Fibroblast of lung (primary cell): Measurements from ENCODE around the gene PDSS2. TPM values are rescaled to one million over a fixed set of nuclear protein-coding genes. Genes with fewer than 3 reads are reported as not detected.

ENCODE experiments used
- DNase-seq, 2 donors: peaks; one replicate each; pipeline versions ENCODE4 v3.0.0 to v3.0.0-alpha.2; 2010; ENCODE audit warnings: low read depth in 2 of 2
- H2AFZ ChIP-seq: 2 replicates; pipeline ENCODE4 v1.5.1; 2012; ENCODE audit warnings: low read length, control low read depth, inconsistent platforms
- H3K27ac ChIP-seq: 2 replicates; pipeline ENCODE4 v1.5.1; 2011; ENCODE audit warnings: low read length, control low read depth; ENCODE audit not compliant: insufficient read depth
- H3K27me3 ChIP-seq: 2 replicates; pipeline ENCODE4 v1.5.1; 2011; ENCODE audit warnings: mild to moderate bottlenecking, low read length; ENCODE audit not compliant: control insufficient read depth, insufficient read depth
- H3K36me3 ChIP-seq: 2 replicates; pipeline ENCODE4 v1.5.1; 2011; ENCODE audit warnings: low read length; ENCODE audit not compliant: control insufficient read depth, insufficient read depth
- H3K4me1 ChIP-seq: 2 replicates; pipeline ENCODE4 v1.5.1; 2011; ENCODE audit warnings: low read length; ENCODE audit not compliant: control insufficient read depth, insufficient read depth; ENCODE audit errors: extremely low read depth
- H3K4me2 ChIP-seq: 2 replicates; pipeline ENCODE4 v1.5.1; 2011; ENCODE audit warnings: low read length, control low read depth; ENCODE audit not compliant: insufficient read depth; ENCODE audit errors: extremely low read depth
- H3K4me3 ChIP-seq, 4 experiments: fragments of 200-600 bp in 1 of 4; sonication (generic) in 1 of 4; replicated peaks in 1 of 4; 2 replicates each; pipeline ENCODE4 v1.5.1; 2011 to 2016; ENCODE audit warnings: low read length in 4 of 4, low read depth in 3 of 4, mild to moderate bottlenecking in 3 of 4, control low read depth in 2 of 4, inconsistent platforms in 1 of 4, mixed read lengths in 1 of 4; ENCODE audit not compliant: insufficient read depth in 1 of 4; ENCODE audit errors: control extremely low read depth in 1 of 4
- H3K79me2 ChIP-seq: 2 replicates; pipeline ENCODE4 v1.5.1; 2012; ENCODE audit warnings: mild to moderate bottlenecking, low read length, inconsistent platforms; ENCODE audit not compliant: control insufficient read depth, insufficient read depth
- H3K9ac ChIP-seq: 2 replicates; pipeline ENCODE4 v1.5.1; 2011; ENCODE audit warnings: mild to moderate bottlenecking, low read length, control low read depth; ENCODE audit not compliant: insufficient read depth
- H3K9me3 ChIP-seq: 2 replicates; pipeline ENCODE4 v1.5.1; 2012; ENCODE audit warnings: low read depth, low read length; ENCODE audit not compliant: control insufficient read depth, insufficient read depth
- H4K20me1 ChIP-seq: 2 replicates; pipeline ENCODE4 v1.5.1; 2011; ENCODE audit warnings: low read length; ENCODE audit not compliant: control insufficient read depth, insufficient read depth; ENCODE audit errors: extremely low read depth
- EZH2 ChIP-seq: IDR thresholded peaks from 2 replicates; pipeline ENCODE4 v1.5.1; 2012; ENCODE audit warnings: low read length, control low read depth, mild to moderate bottlenecking; ENCODE audit errors: missing control alignments
- polyA plus RNA-seq, 2 donors: library from polyadenylated mRNA; depleted of rRNA in 1 of 2; stranded (reverse) in 1 of 2; unstranded in 1 of 2; fragments of >200 nt; gene quantifications; 2 replicates each; pipeline ENCODE4 v1.2.1, GENCODE V29; 2011 to 2012; ENCODE audit warnings: missing spikeins in 1 of 2
- total RNA-seq: library from RNA; depleted of rRNA; stranded (reverse); fragments of >200 nt; gene quantifications from 2 replicates; pipeline ENCODE4 v1.2.1, GENCODE V29; 2014
- TF ChIP-seq, protein P1 (sequence below), 2 donors: IDR thresholded peaks in 1 of 2; conservative IDR thresholded peaks in 1 of 2; 1 replicate in 1 of 2; 2 replicates in 1 of 2; pipeline ENCODE4 v1.5.1; 2011 to 2012; ENCODE audit warnings: low read length in 2 of 2, control low read depth in 1 of 2, inconsistent platforms in 1 of 2, low read depth in 1 of 2, mild to moderate bottlenecking in 1 of 2

The PDSS2 gene
- total and polyA plus RNA-seq, 2 donors (not counting 1 experiment from before 2014, with no cell fraction given), result 12.1 to 13.8 TPM

DNA sequence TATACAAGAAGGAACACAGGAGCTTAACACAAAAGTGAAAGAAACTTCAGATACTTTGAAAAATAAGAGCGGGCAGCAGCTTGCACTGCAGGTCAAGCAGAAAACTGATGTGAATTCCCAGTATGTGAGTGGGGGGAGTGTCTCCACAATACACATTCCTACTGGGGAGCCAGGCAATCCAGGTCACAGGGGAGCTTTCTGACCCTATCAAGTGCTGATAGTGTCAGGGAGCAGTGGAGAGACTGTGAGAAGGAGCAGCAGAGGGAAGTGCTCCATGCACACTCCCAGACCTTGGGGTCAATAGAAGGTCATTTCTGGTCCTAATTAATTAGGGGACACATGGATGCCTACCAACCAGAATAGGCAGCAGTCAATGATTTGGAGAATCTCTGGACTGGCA lies 59.4 kb downstream of the PDSS2 start:
- no peak overlapping the region for H3K9ac ChIP-seq
- TF ChIP-seq EZH2, result no peak
- TF ChIP-seq, protein P1, sequence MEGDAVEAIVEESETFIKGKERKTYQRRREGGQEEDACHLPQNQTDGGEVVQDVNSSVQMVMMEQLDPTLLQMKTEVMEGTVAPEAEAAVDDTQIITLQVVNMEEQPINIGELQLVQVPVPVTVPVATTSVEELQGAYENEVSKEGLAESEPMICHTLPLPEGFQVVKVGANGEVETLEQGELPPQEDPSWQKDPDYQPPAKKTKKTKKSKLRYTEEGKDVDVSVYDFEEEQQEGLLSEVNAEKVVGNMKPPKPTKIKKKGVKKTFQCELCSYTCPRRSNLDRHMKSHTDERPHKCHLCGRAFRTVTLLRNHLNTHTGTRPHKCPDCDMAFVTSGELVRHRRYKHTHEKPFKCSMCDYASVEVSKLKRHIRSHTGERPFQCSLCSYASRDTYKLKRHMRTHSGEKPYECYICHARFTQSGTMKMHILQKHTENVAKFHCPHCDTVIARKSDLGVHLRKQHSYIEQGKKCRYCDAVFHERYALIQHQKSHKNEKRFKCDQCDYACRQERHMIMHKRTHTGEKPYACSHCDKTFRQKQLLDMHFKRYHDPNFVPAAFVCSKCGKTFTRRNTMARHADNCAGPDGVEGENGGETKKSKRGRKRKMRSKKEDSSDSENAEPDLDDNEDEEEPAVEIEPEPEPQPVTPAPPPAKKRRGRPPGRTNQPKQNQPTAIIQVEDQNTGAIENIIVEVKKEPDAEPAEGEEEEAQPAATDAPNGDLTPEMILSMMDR (conservative IDR thresholded peaks at IDR 0.05 in 1 of 2, IDR thresholded peaks at IDR 0.05 in 1 of 2; ENCODE audit: low read depth in 1 of 2, low read length in 2 of 2), result no peak
- H3K27me3 ChIP-seq, result no peaks in the 10 kb centered on the region
- H3K79me2 ChIP-seq, result no peaks in the 10 kb centered on the region
- no peak overlapping the region for H3K4me2 ChIP-seq
- no peaks in the 10 kb centered on the region for H3K9me3 ChIP-seq
- no peaks in the 10 kb centered on the region for H4K20me1 ChIP-seq
- no peak overlapping the region for H3K4me3 ChIP-seq
- no peaks in the 10 kb centered on the region for H3K4me1 ChIP-seq
- H3K36me3 ChIP-seq, result no peaks in the 10 kb centered on the region
- H3K27ac ChIP-seq, result no peak overlapping the region
- DNase-seq, result peak in 1 of 2 donors; percentile 18
- no peak overlapping the region for H2AFZ ChIP-seq

DNA sequence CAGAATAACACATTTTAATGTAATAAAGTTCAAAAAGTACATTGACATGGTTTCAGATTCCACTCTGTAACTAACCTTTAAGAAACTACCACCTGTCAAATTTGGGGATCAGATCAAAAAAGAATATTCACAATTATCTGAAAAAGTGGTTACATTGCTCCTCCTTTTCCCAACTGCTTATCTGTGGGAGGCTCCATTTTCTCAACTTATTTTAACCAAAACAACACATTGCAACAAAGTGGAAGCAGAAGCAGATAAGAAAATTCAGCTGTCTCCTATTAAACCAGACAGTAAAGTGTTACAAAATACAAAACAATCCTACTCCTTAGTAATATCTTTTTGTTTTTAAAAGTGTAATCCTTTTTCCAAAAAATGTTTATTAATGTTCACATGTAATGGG lies 61.4 kb downstream of the PDSS2 start:
- H3K4me3 ChIP-seq, result no peak overlapping the region
- H3K27ac ChIP-seq, result no peak overlapping the region
- no peak for DNase-seq
- no peak overlapping the region for H3K9ac ChIP-seq
- TF ChIP-seq EZH2, result no peak
- TF ChIP-seq, protein P1 (conservative IDR thresholded peaks at IDR 0.05 in 1 of 2, IDR thresholded peaks at IDR 0.05 in 1 of 2; ENCODE audit: low read depth in 1 of 2, low read length in 2 of 2), result no peak
- H3K4me2 ChIP-seq, result no peak overlapping the region
- no peaks in the 10 kb centered on the region for H3K79me2 ChIP-seq
- no peaks in the 10 kb centered on the region for H3K27me3 ChIP-seq
- no peaks in the 10 kb centered on the region for H3K4me1 ChIP-seq
- H3K9me3 ChIP-seq, result no peaks in the 10 kb centered on the region
- H2AFZ ChIP-seq, result no peak overlapping the region
- H4K20me1 ChIP-seq, result no peaks in the 10 kb centered on the region
- no peaks in the 10 kb centered on the region for H3K36me3 ChIP-seq

DNA sequence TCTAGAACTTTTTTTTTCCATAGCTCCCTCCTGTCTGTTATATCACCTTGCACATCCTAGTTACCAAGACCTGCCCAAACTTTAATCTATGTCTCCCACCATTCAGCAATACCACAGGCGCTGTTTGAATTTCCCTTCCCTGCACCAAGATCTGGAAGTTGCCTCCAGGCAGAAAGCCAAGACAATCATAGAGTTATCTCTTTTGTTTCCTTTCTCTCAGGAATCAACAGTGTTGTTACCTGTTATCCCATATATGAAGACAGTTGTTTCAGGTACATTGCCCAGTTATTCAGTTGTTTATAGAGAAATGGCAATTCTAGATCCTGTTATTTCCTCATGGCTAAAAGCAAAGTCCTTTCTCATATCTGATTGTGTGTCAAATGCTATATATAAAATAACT lies 63.2 kb downstream of the PDSS2 start:
- H4K20me1 ChIP-seq, result no peaks in the 10 kb centered on the region
- no peak for DNase-seq
- H3K27me3 ChIP-seq, result no peaks in the 10 kb centered on the region
- H3K9me3 ChIP-seq, result no peaks in the 10 kb centered on the region
- H3K4me1 ChIP-seq, result no peaks in the 10 kb centered on the region
- no peak overlapping the region for H2AFZ ChIP-seq
- H3K27ac ChIP-seq, result no peak overlapping the region
- no peak overlapping the region for H3K4me2 ChIP-seq
- TF ChIP-seq EZH2, result no peak
- TF ChIP-seq, protein P1 (conservative IDR thresholded peaks at IDR 0.05 in 1 of 2, IDR thresholded peaks at IDR 0.05 in 1 of 2; ENCODE audit: low read depth in 1 of 2, low read length in 2 of 2), result no peak
- H3K4me3 ChIP-seq, result no peak overlapping the region
- no peaks in the 10 kb centered on the region for H3K79me2 ChIP-seq
- H3K9ac ChIP-seq, result no peak overlapping the region
- H3K36me3 ChIP-seq, result no peaks in the 10 kb centered on the region
